ENCODE measurements around the gene OPCML.

The OPCML gene

GRCh38 chr11:132742929-132743328 lies 789.4 kb downstream of the OPCML start:
- Histone ChIP-seq H3K36me3 (replicated peaks in 1 of 2; ENCODE audit: control insufficient read depth in 2 of 2, insufficient read depth in 2 of 2, low read length in 2 of 2) (no peaks in the 10 kb centered on the region), H3K79me1 (ENCODE audit: low read depth, low read length) (no peaks in the 10 kb centered on the region), H3K4me3 (ENCODE audit: low read length in 2 of 2) (no peak overlapping the region), H2AK5ac (ENCODE audit: low read depth, low read length) (no peak overlapping the region), H4K91ac (ENCODE audit: low read depth, low read length, poor library complexity) (no peak overlapping the region), H3K9ac (ENCODE audit: low read depth, low read length, poor library complexity) (no peak overlapping the region), H2BK12ac (ENCODE audit: low read length) (no peak overlapping the region), H3K14ac (ENCODE audit: low read length) (no peak overlapping the region), H3K27me3 (ENCODE audit: control insufficient read depth in 3 of 3, insufficient read depth in 3 of 3, low read depth in 1 of 3, low read length in 3 of 3) (no peaks in the 10 kb centered on the region), H3K4me1 (ENCODE audit: control insufficient read depth in 2 of 2, insufficient read depth in 1 of 2, low read depth in 1 of 2, low read length in 2 of 2) (peaks cover 3% of the 10 kb centered on the region in 2 donors), H2BK120ac (ENCODE audit: low read depth, low read length) (no peak overlapping the region), H3K9me3 (replicated peaks in 1 of 2; ENCODE audit: control insufficient read depth in 2 of 2, insufficient read depth in 1 of 2, low read depth in 1 of 2, low read length in 2 of 2) (no peaks in the 10 kb centered on the region), H3K18ac (ENCODE audit: low read length) (no peak overlapping the region), H4K8ac (ENCODE audit: low read depth, low read length) (no peak overlapping the region), H3K23ac (ENCODE audit: low read depth, low read length, poor library complexity) (no peak overlapping the region), H3K27ac (replicated peaks; ENCODE audit: low read length) (no peak overlapping the region), H2BK5ac (ENCODE audit: low read length) (no peak overlapping the region), H2AFZ (ENCODE audit: low read length) (no peak overlapping the region), H2BK15ac (ENCODE audit: low read length) (no peak overlapping the region), H3K4me2 (ENCODE audit: insufficient read depth, low read length, poor library complexity, severe bottlenecking) (no peak overlapping the region), H3K4ac (ENCODE audit: low read length) (no peak overlapping the region)
- DNase-seq (ENCODE audit: low spot score) = no peak
- WGBS, 2 donors (ENCODE audit: extremely low coverage in 2 of 2, insufficient read length in 2 of 2, insufficient replicate concordance in 1 of 2) = 100% methylated on average over 1 of the region's 6 CpGs; no CpG with 5 or more reads in 1 of the 2 donors

- Histone ChIP-seq H2BK120ac (ENCODE audit: low read depth, low read length) (no peak overlapping the region), H3K18ac (ENCODE audit: low read length) (no peak overlapping the region), H2BK5ac (ENCODE audit: low read length) (no peak overlapping the region), H4K8ac (ENCODE audit: low read depth, low read length) (no peak overlapping the region), H3K4me2 (ENCODE audit: insufficient read depth, low read length, poor library complexity, severe bottlenecking) (no peak overlapping the region), H3K9ac (ENCODE audit: low read depth, low read length, poor library complexity) (no peak overlapping the region), H2AK5ac (ENCODE audit: low read depth, low read length) (no peak overlapping the region), H2BK12ac (ENCODE audit: low read length) (no peak overlapping the region), H3K4me3 (ENCODE audit: low read length in 2 of 2) (no peak overlapping the region), H3K23ac (ENCODE audit: low read depth, low read length, poor library complexity) (no peak overlapping the region), H2AFZ (ENCODE audit: low read length) (no peak overlapping the region), H3K4ac (ENCODE audit: low read length) (no peak overlapping the region), H3K4me1 (ENCODE audit: control insufficient read depth in 2 of 2, insufficient read depth in 1 of 2, low read depth in 1 of 2, low read length in 2 of 2) (no peaks in the 10 kb centered on the region), H3K27me3 (ENCODE audit: control insufficient read depth in 3 of 3, insufficient read depth in 3 of 3, low read depth in 1 of 3, low read length in 3 of 3) (no peaks in the 10 kb centered on the region), H2BK15ac (ENCODE audit: low read length) (no peak overlapping the region), H3K27ac (replicated peaks; ENCODE audit: low read length) (no peak overlapping the region), H3K79me1 (ENCODE audit: low read depth, low read length) (no peaks in the 10 kb centered on the region), H3K9me3 (replicated peaks in 1 of 2; ENCODE audit: control insufficient read depth in 2 of 2, insufficient read depth in 1 of 2, low read depth in 1 of 2, low read length in 2 of 2) (peaks cover 1 to 4% of the 10 kb centered on the region in 2 donors), H3K14ac (ENCODE audit: low read length) (no peak overlapping the region), H4K91ac (ENCODE audit: low read depth, low read length, poor library complexity) (no peak overlapping the region), H3K36me3 (replicated peaks in 1 of 2; ENCODE audit: control insufficient read depth in 2 of 2, insufficient read depth in 2 of 2, low read length in 2 of 2) (no peaks in the 10 kb centered on the region)
- DNase-seq (ENCODE audit: low spot score) = no peak
- WGBS, 2 donors (ENCODE audit: extremely low coverage in 2 of 2, insufficient read length in 2 of 2, insufficient replicate concordance in 1 of 2) = no CpG with 5 or more reads among the region's 2 CpGs
Observed at GRCh38 chr11:132734217-132734616, 798.1 kb downstream of the OPCML start.

- no CpG with 5 or more reads among the region's 14 CpGs for WGBS, 2 donors (ENCODE audit: extremely low coverage in 2 of 2, insufficient read length in 2 of 2, insufficient replicate concordance in 1 of 2)
- no peak overlapping the region for H3K27ac ChIP-seq (replicated peaks; ENCODE audit: low read length)
- H4K8ac ChIP-seq (ENCODE audit: low read depth, low read length) = no peak overlapping the region
- H3K4me3 ChIP-seq (ENCODE audit: low read length in 2 of 2) = no peak overlapping the region
- H3K27me3 ChIP-seq (ENCODE audit: control insufficient read depth in 3 of 3, insufficient read depth in 3 of 3, low read depth in 1 of 3, low read length in 3 of 3) = no peaks in the 10 kb centered on the region
- H3K4ac ChIP-seq (ENCODE audit: low read length) = no peak overlapping the region
- H3K36me3 ChIP-seq (replicated peaks in 1 of 2; ENCODE audit: control insufficient read depth in 2 of 2, insufficient read depth in 2 of 2, low read length in 2 of 2) = no peaks in the 10 kb centered on the region
- no peak overlapping the region for H4K91ac ChIP-seq (ENCODE audit: low read depth, low read length, poor library complexity)
- H2BK12ac ChIP-seq (ENCODE audit: low read length) = no peak overlapping the region
- no peak overlapping the region for H2AK5ac ChIP-seq (ENCODE audit: low read depth, low read length)
- H3K4me1 ChIP-seq (ENCODE audit: control insufficient read depth in 2 of 2, insufficient read depth in 1 of 2, low read depth in 1 of 2, low read length in 2 of 2) = no peaks in the 10 kb centered on the region
- peaks cover 0 to 6% of the 10 kb centered on the region in 2 donors for H3K9me3 ChIP-seq (replicated peaks in 1 of 2; ENCODE audit: control insufficient read depth in 2 of 2, insufficient read depth in 1 of 2, low read depth in 1 of 2, low read length in 2 of 2)
- H3K23ac ChIP-seq (ENCODE audit: low read depth, low read length, poor library complexity) = no peak overlapping the region
- H3K79me1 ChIP-seq (ENCODE audit: low read depth, low read length) = no peaks in the 10 kb centered on the region
- no peak overlapping the region for H3K18ac ChIP-seq (ENCODE audit: low read length)
- no peak overlapping the region for H2BK120ac ChIP-seq (ENCODE audit: low read depth, low read length)
- no peak overlapping the region for H2BK5ac ChIP-seq (ENCODE audit: low read length)
- H2BK15ac ChIP-seq (ENCODE audit: low read length) = no peak overlapping the region
- H3K9ac ChIP-seq (ENCODE audit: low read depth, low read length, poor library complexity) = no peak overlapping the region
- no peak overlapping the region for H3K4me2 ChIP-seq (ENCODE audit: insufficient read depth, low read length, poor library complexity, severe bottlenecking)
- DNase-seq (ENCODE audit: low spot score) = no peak
- no peak overlapping the region for H2AFZ ChIP-seq (ENCODE audit: low read length)
- no peak overlapping the region for H3K14ac ChIP-seq (ENCODE audit: low read length)
Observed at GRCh38 chr11:132728026-132728425, 804.3 kb downstream of the OPCML start.

DNA sequence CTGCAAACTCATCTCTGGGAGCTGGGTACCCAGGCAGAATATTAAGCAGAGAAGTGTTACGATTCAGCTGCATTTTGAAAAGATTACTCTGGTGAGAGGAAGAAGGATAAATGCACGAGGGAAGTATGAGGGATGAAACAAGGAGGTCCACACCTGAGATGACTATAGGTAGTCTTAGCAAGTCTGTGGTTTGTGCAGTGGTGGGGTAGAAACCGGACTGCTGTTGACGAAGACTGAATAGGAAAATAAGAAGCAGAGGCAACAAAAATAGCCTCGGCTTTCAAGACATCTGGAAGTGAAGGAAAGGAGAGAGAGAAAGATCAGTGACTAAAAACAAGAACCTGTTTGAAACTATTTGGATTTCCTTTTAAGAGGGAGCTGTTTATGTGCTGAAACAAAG lies 810.8 kb downstream of the OPCML start:
- DNase-seq (ENCODE audit: low spot score) = no peak
- H4K8ac ChIP-seq (ENCODE audit: low read depth, low read length) = no peak overlapping the region
- H2BK12ac ChIP-seq (ENCODE audit: low read length) = no peak overlapping the region
- H3K9ac ChIP-seq (ENCODE audit: low read depth, low read length, poor library complexity) = no peak overlapping the region
- no peak overlapping the region for H3K23ac ChIP-seq (ENCODE audit: low read depth, low read length, poor library complexity)
- H2BK5ac ChIP-seq (ENCODE audit: low read length) = no peak overlapping the region
- H3K9me3 ChIP-seq (replicated peaks in 1 of 2; ENCODE audit: control insufficient read depth in 2 of 2, insufficient read depth in 1 of 2, low read depth in 1 of 2, low read length in 2 of 2) = peaks cover 0 to 6% of the 10 kb centered on the region in 2 donors
- H2BK15ac ChIP-seq (ENCODE audit: low read length) = no peak overlapping the region
- H3K18ac ChIP-seq (ENCODE audit: low read length) = no peak overlapping the region
- peaks cover 5 to 9% of the 10 kb centered on the region in 2 donors for H3K4me1 ChIP-seq (ENCODE audit: control insufficient read depth in 2 of 2, insufficient read depth in 1 of 2, low read depth in 1 of 2, low read length in 2 of 2)
- H2BK120ac ChIP-seq (ENCODE audit: low read depth, low read length) = no peak overlapping the region
- no peak overlapping the region for H2AFZ ChIP-seq (ENCODE audit: low read length)
- H3K27ac ChIP-seq (replicated peaks; ENCODE audit: low read length) = no peak overlapping the region
- H2AK5ac ChIP-seq (ENCODE audit: low read depth, low read length) = no peak overlapping the region
- H3K4me2 ChIP-seq (ENCODE audit: insufficient read depth, low read length, poor library complexity, severe bottlenecking) = no peak overlapping the region
- no peaks in the 10 kb centered on the region for H3K27me3 ChIP-seq (ENCODE audit: control insufficient read depth in 3 of 3, insufficient read depth in 3 of 3, low read depth in 1 of 3, low read length in 3 of 3)
- H3K14ac ChIP-seq (ENCODE audit: low read length) = no peak overlapping the region
- no peaks in the 10 kb centered on the region for H3K36me3 ChIP-seq (replicated peaks in 1 of 2; ENCODE audit: control insufficient read depth in 2 of 2, insufficient read depth in 2 of 2, low read length in 2 of 2)
- no peak overlapping the region for H3K4me3 ChIP-seq (ENCODE audit: low read length in 2 of 2)
- no peaks in the 10 kb centered on the region for H3K79me1 ChIP-seq (ENCODE audit: low read depth, low read length)
- no CpG with 5 or more reads among the region's 5 CpGs for WGBS, 2 donors (ENCODE audit: extremely low coverage in 2 of 2, insufficient read length in 2 of 2, insufficient replicate concordance in 1 of 2)
- no peak overlapping the region for H3K4ac ChIP-seq (ENCODE audit: low read length)
- no peak overlapping the region for H4K91ac ChIP-seq (ENCODE audit: low read depth, low read length, poor library complexity)
